Choroid plexus epithelial cell (primary cell): Measurements from ENCODE around the gene KIRREL1.

Source experiments
- DNase-seq: peaks from one replicate; pipeline ENCODE4 v3.0.0-alpha.2; 2010; ENCODE audit warnings: low read depth
- H3K4me3 ChIP-seq: 2 replicates; pipeline ENCODE4 v1.5.1; 2011; ENCODE audit warnings: low read depth, mild to moderate bottlenecking, control low read depth, low read length, moderate library complexity
- TF ChIP-seq, protein P1 (sequence below): conservative IDR thresholded peaks from 2 replicates; pipeline ENCODE4 v1.5.1; 2011; ENCODE audit warnings: low read depth, mild to moderate bottlenecking, control low read depth, inconsistent platforms, low read length, moderate library complexity

Gene KIRREL1

DNA sequence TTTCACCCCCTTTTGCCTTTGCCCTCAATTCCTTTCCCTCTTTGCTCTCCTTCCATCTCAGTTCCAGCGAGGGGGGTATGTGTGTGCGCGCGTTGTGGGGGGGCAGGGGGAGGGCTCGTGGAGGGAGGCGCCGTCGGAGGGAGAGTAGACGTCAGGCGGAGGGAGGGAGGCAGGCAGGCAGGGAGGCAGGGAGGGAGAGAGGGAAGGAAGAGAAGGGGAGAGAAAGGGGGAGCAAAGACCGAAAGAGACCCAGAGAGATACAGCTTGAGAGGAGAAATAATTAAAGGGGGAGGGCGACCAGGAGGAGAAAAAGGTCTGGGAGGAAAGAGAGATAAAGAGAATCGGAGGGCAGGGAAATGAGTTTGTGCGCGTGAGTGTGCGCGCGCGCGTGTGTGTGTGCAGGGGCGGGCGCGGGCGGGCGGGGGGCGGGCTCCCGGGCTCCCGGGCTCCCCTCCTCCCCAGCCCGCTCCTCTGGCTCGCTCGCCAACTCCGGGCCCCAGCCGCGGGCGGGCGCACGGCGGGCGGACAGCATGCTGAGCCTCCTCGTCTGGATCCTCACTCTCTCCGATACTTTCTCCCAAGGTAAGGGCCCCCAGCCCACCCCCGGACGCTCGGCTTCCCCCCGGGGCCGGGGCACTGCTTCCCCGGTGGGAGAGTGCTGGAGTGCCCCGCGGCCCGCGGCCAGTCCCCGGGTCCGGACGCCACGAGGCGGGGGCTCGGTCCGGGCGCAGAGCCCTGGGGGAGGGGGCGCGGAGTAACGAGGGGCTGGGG is at the start of gene KIRREL1:
Gene KIRREL1 (plus strand): TSS at position 499 of the 771 bp plus-strand sequence. CDS start 32 bp downstream, at position 531.
- H3K4me3 ChIP-seq, result peak within 1 kb of the TSS; percentile 87
- peak; percentile 77 for DNase-seq
- TF ChIP-seq, protein P1, sequence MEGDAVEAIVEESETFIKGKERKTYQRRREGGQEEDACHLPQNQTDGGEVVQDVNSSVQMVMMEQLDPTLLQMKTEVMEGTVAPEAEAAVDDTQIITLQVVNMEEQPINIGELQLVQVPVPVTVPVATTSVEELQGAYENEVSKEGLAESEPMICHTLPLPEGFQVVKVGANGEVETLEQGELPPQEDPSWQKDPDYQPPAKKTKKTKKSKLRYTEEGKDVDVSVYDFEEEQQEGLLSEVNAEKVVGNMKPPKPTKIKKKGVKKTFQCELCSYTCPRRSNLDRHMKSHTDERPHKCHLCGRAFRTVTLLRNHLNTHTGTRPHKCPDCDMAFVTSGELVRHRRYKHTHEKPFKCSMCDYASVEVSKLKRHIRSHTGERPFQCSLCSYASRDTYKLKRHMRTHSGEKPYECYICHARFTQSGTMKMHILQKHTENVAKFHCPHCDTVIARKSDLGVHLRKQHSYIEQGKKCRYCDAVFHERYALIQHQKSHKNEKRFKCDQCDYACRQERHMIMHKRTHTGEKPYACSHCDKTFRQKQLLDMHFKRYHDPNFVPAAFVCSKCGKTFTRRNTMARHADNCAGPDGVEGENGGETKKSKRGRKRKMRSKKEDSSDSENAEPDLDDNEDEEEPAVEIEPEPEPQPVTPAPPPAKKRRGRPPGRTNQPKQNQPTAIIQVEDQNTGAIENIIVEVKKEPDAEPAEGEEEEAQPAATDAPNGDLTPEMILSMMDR, result no peak

GRCh38 chr1:157944663-157945280 is 48.7 kb upstream of the KIRREL1 start:
- no peak for DNase-seq
- no peak overlapping the region for H3K4me3 ChIP-seq
- TF ChIP-seq, protein P1, result no peak

- DNase-seq, result peak; percentile 71
- no peak overlapping the region for H3K4me3 ChIP-seq
- TF ChIP-seq, protein P1, result peak; percentile 75
Measured at GRCh38 chr1:157948312-157949073, 45.0 kb upstream of the KIRREL1 start.

- TF ChIP-seq, protein P1, result no peak
- no peak for DNase-seq
- H3K4me3 ChIP-seq, result no peak overlapping the region
Measured at GRCh38 chr1:157949074-157949354, 44.4 kb upstream of the KIRREL1 start.

GRCh38 chr1:157951230-157951629 is 42.2 kb upstream of the KIRREL1 start:
- no peak for DNase-seq
- TF ChIP-seq, protein P1, result no peak
- H3K4me3 ChIP-seq, result no peak overlapping the region

DNA sequence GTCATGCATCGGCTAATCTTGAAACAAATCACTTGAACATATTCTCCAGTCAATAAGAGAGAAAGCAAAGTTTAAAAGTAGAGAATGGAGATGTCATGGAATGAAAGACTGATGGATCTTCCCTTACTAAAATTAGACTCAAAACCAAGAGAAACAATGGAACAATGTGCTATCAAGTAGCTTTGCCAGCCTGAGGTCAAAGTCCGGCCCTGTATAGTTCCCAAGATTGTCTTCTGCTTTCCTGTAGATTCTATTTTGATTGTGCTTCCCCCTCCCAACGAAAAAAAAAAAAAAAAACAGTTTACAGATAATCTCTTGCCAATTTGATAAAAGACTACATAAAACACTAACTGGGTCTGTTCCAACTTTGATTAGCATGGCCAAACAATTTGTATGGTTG is 40.8 kb upstream of the KIRREL1 start:
- DNase-seq, result no peak
- TF ChIP-seq, protein P1, result no peak
- H3K4me3 ChIP-seq, result no peak overlapping the region
